HepG2 (cell line): ENCODE measurements around the gene PXDC1. TPM values are rescaled to one million over a fixed set of nuclear protein-coding genes. Genes with fewer than 3 reads are reported as not detected.

Experiments used
- ATAC-seq: fragments of 200-7000 bp; cut with Tn5 transposase; 3 replicates; pipeline ENCODE4 v1.9.1; 2020; ENCODE audit warnings: mild to moderate bottlenecking, moderate library complexity
- BruUV-seq: library from RNA; stranded (reverse); fragments of 400-500 nt; replicated peaks from 2 replicates; lab custom pipeline; 2021; lab: Mats Ljungman, UMichigan
- CTCF ChIA-PET: fragments of 300-600 bp; formaldehyde crosslinking; extraction: SDS; loops from one replicate; lab custom pipeline; 2021; ENCODE audit warnings: low total read pairs, inconsistent platforms, low intra/inter-chr PET ratio; lab: Yijun Ruan, JAX
- POLR2A ChIA-PET: fragments of 350-600 bp; sonication (Branson Sonifier 250); formaldehyde crosslinking; loops from one replicate; lab custom pipeline; 2020; ENCODE audit warnings: antibody characterized with exemption, inconsistent platforms; lab: Yijun Ruan, JAX
- DNase-seq: peaks from one replicate; pipeline ENCODE4 v3.0.0-alpha.2; 2015; ENCODE audit warnings: low spot score
- FAIRE-seq: peaks from 3 replicates; lab custom pipeline; 2011; peaks lifted over from hg19 to GRCh38; lab: Jason Lieb, UNC
- H2AFZ ChIP-seq: one replicate; pipeline ENCODE4 v1.6.1; 2011; ENCODE audit warnings: low read length, inconsistent platforms
- H3K27ac ChIP-seq: fragments of 300-600 bp; 3 replicates; pipeline ENCODE4 v1.8.0; 2011; ENCODE audit warnings: mixed run types, mild to moderate bottlenecking, mixed read lengths, low read length, inconsistent platforms; ENCODE audit not compliant: insufficient read depth; ENCODE audit errors: extremely low read length
- H3K27me3 ChIP-seq, 2 experiments: fragments of 200-600 bp in 1 of 2; 2 replicates in 1 of 2; 3 replicates in 1 of 2; pipeline versions ENCODE4 v1.6.0 to v1.8.0; 2011; ENCODE audit warnings: low read length in 2 of 2, mild to moderate bottlenecking in 2 of 2, moderate library complexity in 2 of 2, inconsistent platforms in 1 of 2; ENCODE audit not compliant: insufficient read depth in 2 of 2, control insufficient read depth in 1 of 2
- H3K36me3 ChIP-seq, 2 experiments: fragments of 200-600 bp in 1 of 2; replicated peaks in 1 of 2; 2 replicates in 1 of 2; 3 replicates in 1 of 2; pipeline versions ENCODE4 v1.5.1 to v1.8.0; 2011; ENCODE audit warnings: low read length in 2 of 2, inconsistent platforms in 1 of 2; ENCODE audit not compliant: insufficient read depth in 2 of 2, control insufficient read depth in 1 of 2
- H3K4me1 ChIP-seq: 2 replicates; pipeline ENCODE4 v1.5.1; 2012; ENCODE audit warnings: low read length, inconsistent platforms; ENCODE audit not compliant: insufficient read depth
- H3K4me2 ChIP-seq: 2 replicates; pipeline ENCODE4 v1.6.0; 2011; ENCODE audit warnings: low read depth, low read length, inconsistent platforms
- H3K4me3 ChIP-seq, 3 experiments: fragments of 200-600 bp in 1 of 3; sonication (generic), shearing (Covaris generic) in 1 of 3; replicated peaks in 1 of 3; 2 replicates each; pipeline ENCODE4 v1.5.1; 2011 to 2016; ENCODE audit warnings: low read length in 3 of 3, inconsistent platforms in 2 of 3, low read depth in 2 of 3, mild to moderate bottlenecking in 2 of 3, control low read depth in 1 of 3, mixed read lengths in 1 of 3; ENCODE audit not compliant: insufficient read depth in 1 of 3
- H3K79me2 ChIP-seq: one replicate; pipeline ENCODE4 v1.6.1; 2011; ENCODE audit warnings: low read length, inconsistent platforms; ENCODE audit not compliant: insufficient read depth
- H3K9ac ChIP-seq: 2 replicates; pipeline ENCODE4 v1.6.0; 2011; ENCODE audit warnings: mild to moderate bottlenecking, low read depth, low read length, inconsistent platforms; ENCODE audit not compliant: insufficient read depth
- H3K9me3 ChIP-seq: 2 replicates; pipeline ENCODE4 v1.5.1; 2012; ENCODE audit warnings: mild to moderate bottlenecking, low read length
- H4K20me1 ChIP-seq: 2 replicates; pipeline ENCODE4 v1.6.0; 2011; ENCODE audit warnings: inconsistent platforms, mild to moderate bottlenecking, low read length, moderate library complexity; ENCODE audit not compliant: insufficient read depth
- FOXK1 ChIP-seq: sonication (generic); formaldehyde crosslinking; IDR thresholded peaks from 2 replicates; pipeline ENCODE4 v1.4.0; 2020; ENCODE audit warnings: low read depth, missing genetic modification reagents, borderline replicate concordance
- IRF1 ChIP-seq: sonication (generic); formaldehyde crosslinking; IDR thresholded peaks from 2 replicates; pipeline ENCODE4 v1.4.0; 2020; ENCODE audit warnings: low read depth, mild to moderate bottlenecking, missing genetic modification reagents
- MTF2 ChIP-seq: sonication (generic); formaldehyde crosslinking; IDR thresholded peaks from 2 replicates; pipeline ENCODE4 v1.5.0; 2020; ENCODE audit warnings: missing genetic modification reagents, borderline replicate concordance
- ZBTB38 ChIP-seq: sonication (generic); formaldehyde crosslinking; IDR thresholded peaks from 2 replicates; pipeline ENCODE4 v1.5.1; 2020; ENCODE audit warnings: mild to moderate bottlenecking, missing genetic modification reagents
- WGBS: methylation state at CpG from one replicate; pipeline ENCODE4 v1.1.6; 2017; ENCODE audit warnings: low lambda C conversion rate; 5-methylcytosine and 5-hydroxymethylcytosine counted together
- in situ Hi-C: cut with HindIII; loops from 2 replicates; pipeline ENCODE4 v1.10.0; 2017; ENCODE audit warnings: low pct_unique_long_range_greater_than_20kb; ENCODE audit not compliant: extremely low pct_ligation_motif_present
- intact Hi-C: fragments of 100-400 bp; cut with micrococcal nuclease; formaldehyde crosslinking; loops from one replicate; pipeline ENCODE4 v1.10.0; 2022; ENCODE audit not compliant: unreplicated experiment
- polyA plus RNA-seq, 8 experiments: library from polyadenylated mRNA; depleted of rRNA in 3 of 8; stranded (reverse) in 7 of 8; unstranded in 1 of 8; fragments of >200 nt; fragmentation: Illumina TruSeq in 4 of 8; extraction: Trizol in 4 of 8; gene quantifications; 2 replicates each; pipeline versions ENCODE4 v1.2.1 to v1.2.3, GENCODE V29; 2011 to 2016; ENCODE audit warnings: low read depth in 4 of 8, missing spikeins in 1 of 8, mixed read lengths in 1 of 8; ENCODE audit not compliant: insufficient read depth in 1 of 8
- total RNA-seq, 5 experiments: library from RNA; depleted of rRNA; stranded (reverse); fragments of >200 nt; fragmentation: Illumina TruSeq; extraction: Trizol; gene quantifications; 2 replicates each; pipeline ENCODE4 v1.2.3, GENCODE V29; 2016; ENCODE audit warnings: low read depth in 1 of 5
- TF ChIP-seq, protein P1 (sequence below): sonication (generic); formaldehyde crosslinking; IDR thresholded peaks from 2 replicates; pipeline ENCODE4 v1.4.0; 2020; ENCODE audit warnings: missing genetic modification reagents, borderline replicate concordance
- TF ChIP-seq, protein P2 (sequence below), 2 experiments: fragments of 450-650 bp in 1 of 2; sonication (generic) in 1 of 2; formaldehyde crosslinking; IDR thresholded peaks; 2 replicates each; pipeline versions ENCODE4 v1.5.0 to v1.8.0; 2020 to 2022; ENCODE audit warnings: mild to moderate bottlenecking in 1 of 2, missing genetic modification reagents in 1 of 2
- TF ChIP-seq, protein P3 (sequence below): sonication (generic); formaldehyde crosslinking; IDR thresholded peaks from 2 replicates; pipeline ENCODE4 v1.5.1; 2020; ENCODE audit warnings: mild to moderate bottlenecking, missing genetic modification reagents, moderate library complexity

Gene PXDC1
- total and polyA plus RNA-seq, 2 of the 13 experiments (the other 11 are each of a cell fraction or from before 2014, with no cell fraction given), result 32.4 to 34.7 TPM

DNA sequence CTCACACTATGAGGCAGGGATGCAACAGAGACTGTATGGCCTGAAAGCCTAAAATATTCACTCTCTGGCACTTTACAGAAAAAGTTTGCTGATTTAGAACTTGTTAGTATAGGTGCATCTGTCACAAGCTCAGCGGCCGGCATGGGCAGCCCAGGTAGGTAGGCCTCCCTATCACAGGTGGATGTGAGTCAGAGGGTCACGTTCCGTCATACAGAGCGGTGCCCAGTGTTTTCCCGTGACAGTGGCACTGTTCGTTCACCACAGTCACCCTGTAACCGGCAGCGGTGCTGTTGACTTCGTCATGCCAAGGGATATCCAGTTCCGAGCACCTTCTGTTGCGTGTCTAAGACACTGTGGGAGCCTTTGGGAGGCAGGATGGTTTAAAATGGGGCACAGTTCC, 32.9 kb upstream of the PXDC1 start:
- POLR2A ChIA-PET, result interaction anchor here (0.7 to 2.2 kb wide), 4 partner anchors 14 to 1555 kb away, joined by 4 to 11 read pairs (median 6); no protein-coding TSS in a partner anchor
- Histone ChIP-seq H2AFZ (no peak overlapping the region), H3K4me1 (peaks cover 77% of the 10 kb centered on the region), H4K20me1 (no peaks in the 10 kb centered on the region), H3K27me3 (no peaks in the 10 kb centered on the region), H3K79me2 (peaks cover 8% of the 10 kb centered on the region), H3K4me3 (no peak overlapping the region), H3K4me2 (no peak overlapping the region), H3K9me3 (no peaks in the 10 kb centered on the region), H3K36me3 (no peaks in the 10 kb centered on the region; a peak in 1 of 5 replicates), H3K27ac (peak overlapping the region; percentile 23), H3K9ac (no peak overlapping the region)
- ATAC-seq (no peak), FAIRE-seq (no peak), DNase-seq (no peak)
- intact Hi-C loops, result no loop called here
- CTCF ChIA-PET, result no interaction called here
- in situ Hi-C loops, result no loop called here
- BruUV-seq, result no TSS peak
- 97% methylated on average over 12 of the region's 12 CpGs for WGBS
- TF ChIP-seq IRF1 (CRISPR knock-in tag) (no peak), MTF2 (CRISPR knock-in tag) (no peak), FOXK1 (CRISPR knock-in tag) (no peak), ZBTB38 (CRISPR knock-in tag) (peak; percentile 82)
- TF ChIP-seq, protein P1, sequence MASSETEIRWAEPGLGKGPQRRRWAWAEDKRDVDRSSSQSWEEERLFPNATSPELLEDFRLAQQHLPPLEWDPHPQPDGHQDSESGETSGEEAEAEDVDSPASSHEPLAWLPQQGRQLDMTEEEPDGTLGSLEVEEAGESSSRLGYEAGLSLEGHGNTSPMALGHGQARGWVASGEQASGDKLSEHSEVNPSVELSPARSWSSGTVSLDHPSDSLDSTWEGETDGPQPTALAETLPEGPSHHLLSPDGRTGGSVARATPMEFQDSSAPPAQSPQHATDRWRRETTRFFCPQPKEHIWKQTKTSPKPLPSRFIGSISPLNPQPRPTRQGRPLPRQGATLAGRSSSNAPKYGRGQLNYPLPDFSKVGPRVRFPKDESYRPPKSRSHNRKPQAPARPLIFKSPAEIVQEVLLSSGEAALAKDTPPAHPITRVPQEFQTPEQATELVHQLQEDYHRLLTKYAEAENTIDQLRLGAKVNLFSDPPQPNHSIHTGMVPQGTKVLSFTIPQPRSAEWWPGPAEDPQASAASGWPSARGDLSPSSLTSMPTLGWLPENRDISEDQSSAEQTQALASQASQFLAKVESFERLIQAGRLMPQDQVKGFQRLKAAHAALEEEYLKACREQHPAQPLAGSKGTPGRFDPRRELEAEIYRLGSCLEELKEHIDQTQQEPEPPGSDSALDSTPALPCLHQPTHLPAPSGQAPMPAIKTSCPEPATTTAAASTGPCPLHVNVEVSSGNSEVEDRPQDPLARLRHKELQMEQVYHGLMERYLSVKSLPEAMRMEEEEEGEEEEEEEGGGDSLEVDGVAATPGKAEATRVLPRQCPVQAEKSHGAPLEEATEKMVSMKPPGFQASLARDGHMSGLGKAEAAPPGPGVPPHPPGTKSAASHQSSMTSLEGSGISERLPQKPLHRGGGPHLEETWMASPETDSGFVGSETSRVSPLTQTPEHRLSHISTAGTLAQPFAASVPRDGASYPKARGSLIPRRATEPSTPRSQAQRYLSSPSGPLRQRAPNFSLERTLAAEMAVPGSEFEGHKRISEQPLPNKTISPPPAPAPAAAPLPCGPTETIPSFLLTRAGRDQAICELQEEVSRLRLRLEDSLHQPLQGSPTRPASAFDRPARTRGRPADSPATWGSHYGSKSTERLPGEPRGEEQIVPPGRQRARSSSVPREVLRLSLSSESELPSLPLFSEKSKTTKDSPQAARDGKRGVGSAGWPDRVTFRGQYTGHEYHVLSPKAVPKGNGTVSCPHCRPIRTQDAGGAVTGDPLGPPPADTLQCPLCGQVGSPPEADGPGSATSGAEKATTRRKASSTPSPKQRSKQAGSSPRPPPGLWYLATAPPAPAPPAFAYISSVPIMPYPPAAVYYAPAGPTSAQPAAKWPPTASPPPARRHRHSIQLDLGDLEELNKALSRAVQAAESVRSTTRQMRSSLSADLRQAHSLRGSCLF (CRISPR knock-in tag), result no peak
- TF ChIP-seq, protein P2, sequence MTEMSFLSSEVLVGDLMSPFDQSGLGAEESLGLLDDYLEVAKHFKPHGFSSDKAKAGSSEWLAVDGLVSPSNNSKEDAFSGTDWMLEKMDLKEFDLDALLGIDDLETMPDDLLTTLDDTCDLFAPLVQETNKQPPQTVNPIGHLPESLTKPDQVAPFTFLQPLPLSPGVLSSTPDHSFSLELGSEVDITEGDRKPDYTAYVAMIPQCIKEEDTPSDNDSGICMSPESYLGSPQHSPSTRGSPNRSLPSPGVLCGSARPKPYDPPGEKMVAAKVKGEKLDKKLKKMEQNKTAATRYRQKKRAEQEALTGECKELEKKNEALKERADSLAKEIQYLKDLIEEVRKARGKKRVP (CRISPR knock-in tag; IDR thresholded peaks at IDR 0.05), result no peak
- TF ChIP-seq, protein P3, sequence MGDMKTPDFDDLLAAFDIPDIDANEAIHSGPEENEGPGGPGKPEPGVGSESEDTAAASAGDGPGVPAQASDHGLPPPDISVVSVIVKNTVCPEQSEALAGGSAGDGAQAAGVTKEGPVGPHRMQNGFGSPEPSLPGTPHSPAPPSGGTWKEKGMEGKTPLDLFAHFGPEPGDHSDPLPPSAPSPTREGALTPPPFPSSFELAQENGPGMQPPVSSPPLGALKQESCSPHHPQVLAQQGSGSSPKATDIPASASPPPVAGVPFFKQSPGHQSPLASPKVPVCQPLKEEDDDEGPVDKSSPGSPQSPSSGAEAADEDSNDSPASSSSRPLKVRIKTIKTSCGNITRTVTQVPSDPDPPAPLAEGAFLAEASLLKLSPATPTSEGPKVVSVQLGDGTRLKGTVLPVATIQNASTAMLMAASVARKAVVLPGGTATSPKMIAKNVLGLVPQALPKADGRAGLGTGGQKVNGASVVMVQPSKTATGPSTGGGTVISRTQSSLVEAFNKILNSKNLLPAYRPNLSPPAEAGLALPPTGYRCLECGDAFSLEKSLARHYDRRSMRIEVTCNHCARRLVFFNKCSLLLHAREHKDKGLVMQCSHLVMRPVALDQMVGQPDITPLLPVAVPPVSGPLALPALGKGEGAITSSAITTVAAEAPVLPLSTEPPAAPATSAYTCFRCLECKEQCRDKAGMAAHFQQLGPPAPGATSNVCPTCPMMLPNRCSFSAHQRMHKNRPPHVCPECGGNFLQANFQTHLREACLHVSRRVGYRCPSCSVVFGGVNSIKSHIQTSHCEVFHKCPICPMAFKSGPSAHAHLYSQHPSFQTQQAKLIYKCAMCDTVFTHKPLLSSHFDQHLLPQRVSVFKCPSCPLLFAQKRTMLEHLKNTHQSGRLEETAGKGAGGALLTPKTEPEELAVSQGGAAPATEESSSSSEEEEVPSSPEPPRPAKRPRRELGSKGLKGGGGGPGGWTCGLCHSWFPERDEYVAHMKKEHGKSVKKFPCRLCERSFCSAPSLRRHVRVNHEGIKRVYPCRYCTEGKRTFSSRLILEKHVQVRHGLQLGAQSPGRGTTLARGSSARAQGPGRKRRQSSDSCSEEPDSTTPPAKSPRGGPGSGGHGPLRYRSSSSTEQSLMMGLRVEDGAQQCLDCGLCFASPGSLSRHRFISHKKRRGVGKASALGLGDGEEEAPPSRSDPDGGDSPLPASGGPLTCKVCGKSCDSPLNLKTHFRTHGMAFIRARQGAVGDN (CRISPR knock-in tag), result peak; percentile 52; the same call in 1 of the 2 replicates
